NB4 (cell line): ENCODE measurements around the gene RUFY1.

ENCODE experiments used
- MYC ChIP-seq: IDR thresholded peaks from 2 replicates; pipeline ENCODE4 v1.6.1; 2011; ENCODE audit warnings: low read depth, low read length
- POLR2A ChIP-seq: IDR thresholded peaks from 2 replicates; pipeline ENCODE4 v1.6.1; 2011; ENCODE audit warnings: mild to moderate bottlenecking; ENCODE audit not compliant: insufficient read length; ENCODE audit errors: extremely low read depth
- TF ChIP-seq, protein P1 (sequence below): IDR thresholded peaks from one replicate; pipeline ENCODE4 v1.5.1; 2012; ENCODE audit warnings: low read depth, low read length
- TF ChIP-seq, protein P2 (sequence below): IDR thresholded peaks from 2 replicates; pipeline ENCODE4 v1.6.1; 2011; ENCODE audit warnings: low read depth, low read length

DNA sequence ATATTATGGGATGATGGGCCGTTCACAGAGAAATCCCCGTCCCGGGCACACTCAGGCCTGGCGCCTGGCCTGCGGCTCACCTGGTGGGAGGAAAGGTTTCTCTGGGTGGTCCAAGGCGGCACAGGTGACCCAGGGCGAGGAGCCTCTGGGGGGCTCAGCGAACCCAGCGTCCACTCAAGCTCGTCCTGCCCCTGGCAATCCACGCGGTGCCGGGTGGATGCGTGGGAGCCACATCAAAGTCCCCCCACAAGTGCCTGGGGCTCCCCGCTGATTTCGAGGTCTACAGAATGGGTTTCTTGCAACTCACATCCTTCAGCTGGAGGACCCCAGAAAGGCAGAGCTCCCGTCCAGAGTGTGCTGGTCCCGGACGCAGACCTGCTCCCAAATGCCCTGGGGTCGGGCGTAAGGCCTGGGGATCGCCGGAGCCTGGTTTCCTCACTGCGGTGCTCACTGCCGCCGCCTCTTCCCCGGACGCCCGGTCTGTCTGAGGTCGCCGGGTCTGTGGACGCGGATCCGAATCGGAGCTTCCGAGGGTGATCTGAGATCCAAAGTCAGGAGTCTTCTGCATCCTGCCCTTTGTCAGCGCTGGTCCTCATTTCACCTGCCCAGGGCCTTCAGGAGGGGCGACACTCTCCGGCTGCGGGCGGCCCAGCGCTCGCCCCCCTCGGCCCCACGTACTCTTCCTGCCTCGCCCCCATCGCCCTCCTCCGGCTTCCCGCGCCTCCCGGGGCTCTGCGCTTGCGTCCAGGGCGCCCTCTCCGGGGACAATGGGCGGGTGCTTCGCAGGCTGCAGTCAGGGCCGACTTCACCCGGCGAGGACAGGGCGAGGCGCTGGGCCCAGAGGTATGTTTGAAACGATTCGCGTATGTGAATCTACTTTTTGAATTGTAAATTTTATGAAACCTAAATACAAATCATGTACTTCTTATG, 20.0 kb upstream of the RUFY1 start:
- TF ChIP-seq POLR2A (no peak), MYC (no peak)
- TF ChIP-seq, protein P1, sequence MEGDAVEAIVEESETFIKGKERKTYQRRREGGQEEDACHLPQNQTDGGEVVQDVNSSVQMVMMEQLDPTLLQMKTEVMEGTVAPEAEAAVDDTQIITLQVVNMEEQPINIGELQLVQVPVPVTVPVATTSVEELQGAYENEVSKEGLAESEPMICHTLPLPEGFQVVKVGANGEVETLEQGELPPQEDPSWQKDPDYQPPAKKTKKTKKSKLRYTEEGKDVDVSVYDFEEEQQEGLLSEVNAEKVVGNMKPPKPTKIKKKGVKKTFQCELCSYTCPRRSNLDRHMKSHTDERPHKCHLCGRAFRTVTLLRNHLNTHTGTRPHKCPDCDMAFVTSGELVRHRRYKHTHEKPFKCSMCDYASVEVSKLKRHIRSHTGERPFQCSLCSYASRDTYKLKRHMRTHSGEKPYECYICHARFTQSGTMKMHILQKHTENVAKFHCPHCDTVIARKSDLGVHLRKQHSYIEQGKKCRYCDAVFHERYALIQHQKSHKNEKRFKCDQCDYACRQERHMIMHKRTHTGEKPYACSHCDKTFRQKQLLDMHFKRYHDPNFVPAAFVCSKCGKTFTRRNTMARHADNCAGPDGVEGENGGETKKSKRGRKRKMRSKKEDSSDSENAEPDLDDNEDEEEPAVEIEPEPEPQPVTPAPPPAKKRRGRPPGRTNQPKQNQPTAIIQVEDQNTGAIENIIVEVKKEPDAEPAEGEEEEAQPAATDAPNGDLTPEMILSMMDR, result no peak
- TF ChIP-seq, protein P2, sequence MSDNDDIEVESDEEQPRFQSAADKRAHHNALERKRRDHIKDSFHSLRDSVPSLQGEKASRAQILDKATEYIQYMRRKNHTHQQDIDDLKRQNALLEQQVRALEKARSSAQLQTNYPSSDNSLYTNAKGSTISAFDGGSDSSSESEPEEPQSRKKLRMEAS, result no peak
